ENCODE results near the gene GAL3ST2. TPM values are rescaled to one million over a fixed set of nuclear protein-coding genes. Genes with fewer than 3 reads are reported as not detected.
A peak's percentile ranks its signal among the peaks of the same experiment; 100 is the strongest.

GAL3ST2 gene
- total RNA-seq, result under 1 TPM in 1 of 3 donors, not detected in 2; 0.88 TPM
- total RNA-seq (2013), result 0.14 TPM

DNA sequence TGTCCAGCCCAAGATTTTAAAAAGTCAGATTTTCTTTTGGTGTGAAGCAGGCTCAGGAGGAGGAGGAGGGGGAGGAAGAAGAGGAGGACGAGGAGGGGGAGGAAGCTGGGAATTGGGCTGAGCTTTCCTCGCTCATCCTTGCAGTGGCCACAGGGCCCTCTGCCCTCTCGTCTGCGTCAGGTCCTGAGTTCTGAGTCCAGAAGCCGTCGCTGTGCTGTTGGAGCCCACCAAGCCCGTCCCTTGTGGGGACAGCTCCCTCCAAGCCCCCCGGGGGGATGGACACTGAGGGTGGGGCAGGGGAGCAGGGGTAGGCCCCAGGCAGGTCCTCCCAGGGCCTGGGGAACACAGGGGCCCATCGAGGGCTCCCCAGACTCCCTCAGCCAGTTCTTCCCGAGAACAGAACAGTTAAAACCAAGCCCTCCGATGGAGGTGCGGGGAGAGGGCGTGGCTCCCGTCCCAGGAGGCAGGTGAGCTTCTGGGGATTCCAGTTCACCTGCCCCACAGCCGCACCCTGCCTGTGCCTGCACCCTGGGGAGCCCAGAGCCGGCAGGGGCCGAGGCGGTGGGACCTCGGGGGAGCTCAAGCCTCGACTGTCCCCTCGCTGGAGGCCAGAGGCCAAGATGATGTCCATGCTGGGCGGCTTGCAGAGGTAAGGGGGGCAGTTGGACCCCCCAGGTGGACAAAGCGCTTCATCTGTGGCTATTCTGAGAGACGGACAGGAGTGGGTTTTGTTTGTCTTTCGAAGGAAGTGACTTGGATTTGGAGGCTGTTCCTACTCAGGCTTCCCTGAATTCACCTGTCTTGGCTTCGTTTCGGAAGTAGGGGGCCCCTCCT lies at the start of gene GAL3ST2:
Gene GAL3ST2, plus strand, starts transcription at position 487 of the 834 bp plus-strand sequence. Its CDS starts 134 bp downstream, at position 621.
- DNase-seq (no peak), ATAC-seq (peak in 1 of 3 donors; percentile 18)
- H3K27me3 ChIP-seq (ENCODE audit: control insufficient read depth, insufficient read depth, low read length), result peaks cover 8% of the 10 kb centered on the region
- no peaks in the 10 kb centered on the region for H3K36me3 ChIP-seq (ENCODE audit: control insufficient read depth, insufficient read depth, low read length)
- Mint-ChIP-seq H3K27me3 (ENCODE audit: low read depth in 2 of 2) (peaks cover 7 to 13% of the 10 kb centered on the region in 2 donors), H3K4me3 (no peak within 1 kb of the TSS), H3K36me3 (no peaks in the 10 kb centered on the region), H3K4me1 (peaks cover 0 to 5% of the 10 kb centered on the region in 2 donors), H3K9me3 (no peaks in the 10 kb centered on the region), H3K27ac (no peak within 1 kb of the TSS)
- intact Hi-C loops (cut with micrococcal nuclease), result no loop called here
- no peak within 1 kb of the TSS for H3K27ac ChIP-seq (ENCODE audit: low read length)
- H3K9me3 ChIP-seq (ENCODE audit: control insufficient read depth, insufficient read depth, low read length), result peaks cover 3% of the 10 kb centered on the region
- 90% methylated on average over 27 of the region's 27 CpGs for whole genome bisulfite sequencing (ENCODE audit: insufficient coverage)
- peaks cover 4% of the 10 kb centered on the region for H3K4me1 ChIP-seq (ENCODE audit: control insufficient read depth, insufficient read depth, low read length)
- no peak within 1 kb of the TSS for H3K4me3 ChIP-seq (ENCODE audit: low read length)
- TF ChIP-seq, protein P1, sequence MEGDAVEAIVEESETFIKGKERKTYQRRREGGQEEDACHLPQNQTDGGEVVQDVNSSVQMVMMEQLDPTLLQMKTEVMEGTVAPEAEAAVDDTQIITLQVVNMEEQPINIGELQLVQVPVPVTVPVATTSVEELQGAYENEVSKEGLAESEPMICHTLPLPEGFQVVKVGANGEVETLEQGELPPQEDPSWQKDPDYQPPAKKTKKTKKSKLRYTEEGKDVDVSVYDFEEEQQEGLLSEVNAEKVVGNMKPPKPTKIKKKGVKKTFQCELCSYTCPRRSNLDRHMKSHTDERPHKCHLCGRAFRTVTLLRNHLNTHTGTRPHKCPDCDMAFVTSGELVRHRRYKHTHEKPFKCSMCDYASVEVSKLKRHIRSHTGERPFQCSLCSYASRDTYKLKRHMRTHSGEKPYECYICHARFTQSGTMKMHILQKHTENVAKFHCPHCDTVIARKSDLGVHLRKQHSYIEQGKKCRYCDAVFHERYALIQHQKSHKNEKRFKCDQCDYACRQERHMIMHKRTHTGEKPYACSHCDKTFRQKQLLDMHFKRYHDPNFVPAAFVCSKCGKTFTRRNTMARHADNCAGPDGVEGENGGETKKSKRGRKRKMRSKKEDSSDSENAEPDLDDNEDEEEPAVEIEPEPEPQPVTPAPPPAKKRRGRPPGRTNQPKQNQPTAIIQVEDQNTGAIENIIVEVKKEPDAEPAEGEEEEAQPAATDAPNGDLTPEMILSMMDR (IDR thresholded peaks at IDR 0.05), result no peak

DNA sequence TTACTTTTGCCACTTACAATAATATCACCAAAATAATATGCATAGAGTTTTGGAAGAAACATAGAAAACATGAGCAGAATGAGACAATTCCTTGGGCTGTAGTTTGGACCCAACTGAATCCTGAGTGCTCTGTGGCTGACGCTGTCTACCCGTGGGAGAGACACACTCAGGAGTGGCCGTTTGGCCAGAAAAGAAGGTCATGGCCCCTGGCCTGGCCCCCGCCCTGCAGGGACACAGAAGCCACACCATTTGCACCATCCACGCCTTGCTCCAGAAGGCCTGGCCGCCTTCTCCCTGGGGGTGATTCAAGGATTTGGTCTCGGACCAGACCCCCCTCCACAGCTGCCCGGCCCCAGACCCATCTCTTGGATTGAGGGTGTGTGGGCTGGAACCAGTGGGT lies 48.6 kb upstream of the GAL3ST2 start:
- Mint-ChIP-seq H3K36me3 (no peaks in the 10 kb centered on the region), H3K27me3 (ENCODE audit: low read depth in 2 of 2) (no peaks in the 10 kb centered on the region), H3K4me1 (peaks cover 14 to 21% of the 10 kb centered on the region in 2 donors), H3K27ac (no peak overlapping the region), H3K4me3 (no peak overlapping the region), H3K9me3 (no peaks in the 10 kb centered on the region)
- H3K27ac ChIP-seq (ENCODE audit: low read length), result no peak overlapping the region
- ATAC-seq, result no peak
- intact Hi-C loops (cut with micrococcal nuclease), result no loop called here
- no peaks in the 10 kb centered on the region for H3K36me3 ChIP-seq (ENCODE audit: control insufficient read depth, insufficient read depth, low read length)
- H3K4me3 ChIP-seq (ENCODE audit: low read length), result no peak overlapping the region
- peaks cover 10% of the 10 kb centered on the region for H3K4me1 ChIP-seq (ENCODE audit: control insufficient read depth, insufficient read depth, low read length)
- WGBS (ENCODE audit: insufficient coverage), result 92% methylated on average over 8 of the region's 8 CpGs
- peaks cover 5% of the 10 kb centered on the region for H3K9me3 ChIP-seq (ENCODE audit: control insufficient read depth, insufficient read depth, low read length)
- H3K27me3 ChIP-seq (ENCODE audit: control insufficient read depth, insufficient read depth, low read length), result no peaks in the 10 kb centered on the region
- no peak for DNase-seq
- TF ChIP-seq, protein P1 (IDR thresholded peaks at IDR 0.05), result no peak

DNA sequence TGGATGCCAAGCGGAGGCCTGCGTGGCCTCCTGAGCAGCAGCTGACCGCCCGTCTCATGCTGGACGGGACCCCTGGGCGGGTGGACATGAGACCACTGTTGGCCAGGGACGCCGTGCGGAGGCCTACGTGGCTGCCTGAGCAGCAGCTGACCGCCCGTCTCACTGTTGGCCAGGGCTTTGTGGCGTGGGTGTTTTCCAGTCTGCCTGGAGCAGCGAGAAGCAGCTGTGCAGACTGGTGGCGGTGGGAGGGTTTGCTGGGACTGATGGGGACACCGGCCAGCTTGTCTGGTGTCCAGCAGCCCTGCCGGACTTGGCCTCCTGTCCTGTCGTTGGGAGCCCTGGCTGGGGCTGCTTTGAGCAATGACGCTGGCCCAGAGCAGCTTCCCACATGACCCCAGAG lies 48.0 kb upstream of the GAL3ST2 start:
- DNase-seq (no peak), ATAC-seq (no peak)
- intact Hi-C loops (cut with micrococcal nuclease), result no loop called here
- H3K4me3 ChIP-seq (ENCODE audit: low read length), result no peak overlapping the region
- H3K9me3 ChIP-seq (ENCODE audit: control insufficient read depth, insufficient read depth, low read length), result no peaks in the 10 kb centered on the region
- WGBS (ENCODE audit: insufficient coverage), result 93% methylated on average over 19 of the region's 19 CpGs
- no peak overlapping the region for H3K4me3 Mint-ChIP-seq
- H3K36me3 Mint-ChIP-seq, result no peaks in the 10 kb centered on the region
- H3K4me1 ChIP-seq (ENCODE audit: control insufficient read depth, insufficient read depth, low read length), result peaks cover 16% of the 10 kb centered on the region
- TF ChIP-seq, protein P1 (IDR thresholded peaks at IDR 0.05), result no peak
- H3K27ac Mint-ChIP-seq, result no peak overlapping the region
- no peaks in the 10 kb centered on the region for H3K36me3 ChIP-seq (ENCODE audit: control insufficient read depth, insufficient read depth, low read length)
- no peaks in the 10 kb centered on the region for H3K9me3 Mint-ChIP-seq
- H3K4me1 Mint-ChIP-seq, result peaks cover 14 to 23% of the 10 kb centered on the region in 2 donors
- no peaks in the 10 kb centered on the region for H3K27me3 ChIP-seq (ENCODE audit: control insufficient read depth, insufficient read depth, low read length)
- no peaks in the 10 kb centered on the region for H3K27me3 Mint-ChIP-seq (ENCODE audit: low read depth in 2 of 2)
- no peak overlapping the region for H3K27ac ChIP-seq (ENCODE audit: low read length)
